Ovary (tissue), 3 donors: ENCODE data around the gene NEMP2.

Source experiments
- CTCF ChIP-seq, 3 donors: fragments of 450-650 bp in 2 of 3; fragments of 200-600 bp in 1 of 3; IDR thresholded peaks; one replicate each; pipeline versions ENCODE4 v1.5.1 to v1.8.0; 2016 to 2022; ENCODE audit warnings: antibody characterized with exemption in 3 of 3, mild to moderate bottlenecking in 1 of 3
- EP300 ChIP-seq: sonication (generic); formaldehyde crosslinking; IDR thresholded peaks from one replicate; pipeline ENCODE4 v1.6.1; 2017; ENCODE audit warnings: antibody characterized with exemption
- POLR2A ChIP-seq: fragments of 450-650 bp; IDR thresholded peaks from one replicate; pipeline ENCODE4 v1.6.1; 2017; ENCODE audit warnings: antibody characterized with exemption, mild to moderate bottlenecking, moderate library complexity
- donor health status: DM: no; HTN: no; CAD: no.

GRCh38 chr2:190470256-190470826 is 64.2 kb downstream of the NEMP2 start:
- TF ChIP-seq CTCF (IDR thresholded peaks at IDR 0.05), result no peak
- TF ChIP-seq EP300, result no peak
- TF ChIP-seq POLR2A, result no peak
